ENCODE results near the gene TSEN54.

GRCh38 chr17:75571197-75571884, 55.0 kb downstream of the TSEN54 start:
- TF ChIP-seq ZNF274 (IDR thresholded peaks at IDR 0.05; ENCODE audit: low read depth, low read length) = no peak
- no peak for TF ChIP-seq SUZ12 (IDR thresholded peaks at IDR 0.05; ENCODE audit: extremely low read depth, insufficient read depth, insufficient read length)
- TF ChIP-seq YY1 (IDR thresholded peaks at IDR 0.05; ENCODE audit: insufficient read depth, insufficient read length) = no peak

All from NT2/D1 (cell line).